HEK293 (cell line): ENCODE measurements around the gene PHLDB1.

Experiments used
- CTCF ChIP-seq: fragments of 450-650 bp; formaldehyde crosslinking; IDR thresholded peaks from 2 replicates; pipeline ENCODE4 v1.5.1; 2016; ENCODE audit warnings: missing biosample characterization, missing genetic modification characterization
- PATZ1 ChIP-seq: fragments of 450-650 bp; formaldehyde crosslinking; IDR thresholded peaks from 2 replicates; pipeline ENCODE4 v1.5.1; 2016; ENCODE audit warnings: missing biosample characterization, missing genetic modification characterization
- REST ChIP-seq: fragments of 450-650 bp; formaldehyde crosslinking; IDR thresholded peaks from 2 replicates; pipeline ENCODE4 v1.5.1; 2016; ENCODE audit warnings: missing biosample characterization, missing genetic modification characterization
- YY1 ChIP-seq: fragments of 450-650 bp; formaldehyde crosslinking; IDR thresholded peaks from 2 replicates; pipeline ENCODE4 v1.5.1; 2018; ENCODE audit warnings: missing biosample characterization, missing genetic modification characterization
- YY2 ChIP-seq: fragments of 450-650 bp; formaldehyde crosslinking; IDR thresholded peaks from 2 replicates; pipeline ENCODE4 v1.5.1; 2016; ENCODE audit warnings: missing biosample characterization, missing genetic modification characterization
- ZBTB10 ChIP-seq: fragments of 450-650 bp; formaldehyde crosslinking; IDR thresholded peaks from 2 replicates; pipeline ENCODE4 v1.5.1; 2016; ENCODE audit warnings: missing biosample characterization, missing genetic modification characterization
- ZBTB11 ChIP-seq: fragments of 450-650 bp; formaldehyde crosslinking; conservative IDR thresholded peaks from 2 replicates; pipeline ENCODE4 v1.5.1; 2016; ENCODE audit warnings: low read depth, missing biosample characterization, missing genetic modification characterization
- ZBTB26 ChIP-seq: fragments of 450-650 bp; formaldehyde crosslinking; optimal IDR thresholded peaks from 2 replicates; pipeline ENCODE3; 2016; ENCODE audit warnings: missing biosample characterization, mild to moderate bottlenecking, missing genetic modification characterization
- ZNF280D ChIP-seq: fragments of 450-650 bp; formaldehyde crosslinking; IDR thresholded peaks from 2 replicates; pipeline ENCODE4 v1.5.1; 2016; ENCODE audit warnings: missing biosample characterization, missing genetic modification characterization

- TF ChIP-seq REST (tag by site-specific recombination), result no peak
- no peak for TF ChIP-seq ZBTB10
- TF ChIP-seq ZBTB11 (tag by site-specific recombination), result no peak
- TF ChIP-seq ZNF280D (tag by site-specific recombination), result no peak
- no peak for TF ChIP-seq YY1 (tag by site-specific recombination)
- no peak for TF ChIP-seq ZBTB26 (tag by site-specific recombination)
- no peak for TF ChIP-seq CTCF (tag by site-specific recombination)
- no peak for TF ChIP-seq YY2 (tag by site-specific recombination)
- TF ChIP-seq PATZ1 (tag by site-specific recombination), result no peak
Observed at GRCh38 chr11:118690553-118691304, 83.3 kb downstream of the PHLDB1 start.
